Spleen (tissue), 3 donors: ENCODE data around the gene COBL.

ENCODE experiments used
- POLR2A ChIP-seq, 3 donors: fragments of 450-650 bp; IDR thresholded peaks; one replicate each; pipeline ENCODE4 v1.5.1; 2017; ENCODE audit warnings: antibody characterized with exemption in 3 of 3, mild to moderate bottlenecking in 1 of 3
- POLR2AphosphoS5 ChIP-seq, 3 donors: sonication (generic); formaldehyde crosslinking; IDR thresholded peaks; one replicate each; pipeline ENCODE4 v1.5.1; 2017; ENCODE audit warnings: antibody characterized with exemption in 3 of 3

DNA sequence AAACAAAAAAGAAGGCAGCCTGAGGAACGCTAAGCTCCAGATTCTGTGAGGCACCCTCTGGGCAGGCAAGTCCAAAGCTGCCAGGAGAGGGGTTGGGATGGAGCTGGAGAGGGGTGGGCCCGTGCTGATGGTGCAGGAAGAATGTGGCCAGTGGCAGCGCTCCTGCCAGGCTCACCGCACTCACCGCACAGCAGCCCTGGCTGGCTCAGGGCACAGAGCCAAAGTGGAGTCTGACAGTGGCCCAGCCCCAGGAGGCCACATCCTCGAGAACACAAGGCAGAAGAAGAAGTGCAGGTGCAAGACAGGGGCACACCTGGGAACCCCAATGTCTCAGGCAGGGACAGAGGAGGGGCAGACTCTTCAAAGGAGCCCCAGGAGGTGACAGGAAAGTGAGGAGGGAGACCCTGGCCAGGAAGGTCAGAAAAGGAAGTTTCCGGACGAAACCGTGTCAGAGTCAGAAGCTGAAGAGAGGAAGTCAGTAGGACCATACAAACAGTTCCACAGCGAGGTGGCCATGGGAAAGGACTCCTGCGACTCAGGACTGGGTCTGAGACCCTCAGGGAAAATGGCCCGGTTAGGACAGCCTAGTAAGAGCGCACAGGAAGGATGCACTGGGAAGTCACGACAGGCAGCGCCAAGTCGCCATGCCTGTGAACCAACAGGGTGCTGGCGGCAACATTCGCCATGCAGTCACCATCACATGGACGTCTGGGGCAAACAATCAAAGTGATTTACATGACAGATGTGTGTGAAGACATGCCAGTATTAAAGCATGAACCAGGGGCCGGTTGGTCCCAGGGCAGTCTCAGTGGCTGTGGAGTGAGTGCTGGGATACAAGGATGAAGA lies 54.4 kb downstream of the COBL start:
- TF ChIP-seq POLR2A (IDR thresholded peaks at IDR 0.05) = no peak
- TF ChIP-seq POLR2AphosphoS5 (IDR thresholded peaks at IDR 0.05) = no peak
